Measurements from ENCODE around the gene SPAG5.

SPAG5 gene

GRCh38 chr17:28547623-28548416 is 51.0 kb downstream of the SPAG5 start:
- peak; percentile 16 for FAIRE-seq
- DNase-seq (ENCODE audit: low spot score), result peak; percentile 54

GRCh38 chr17:28547096-28547622 is 51.7 kb downstream of the SPAG5 start:
- DNase-seq (ENCODE audit: low spot score) (no peak), FAIRE-seq (no peak)

GRCh38 chr17:28545787-28546415 is 52.9 kb downstream of the SPAG5 start:
- FAIRE-seq (no peak), DNase-seq (ENCODE audit: low spot score) (no peak)

GRCh38 chr17:28545141-28545503 is 53.7 kb downstream of the SPAG5 start:
- FAIRE-seq, result no peak

GRCh38 chr17:28544402-28545140 is 54.3 kb downstream of the SPAG5 start:
- DNase-seq (ENCODE audit: low spot score), result no peak
- no peak for FAIRE-seq

More at GRCh38 chr17:28545141-28545503, 53.7 kb downstream of the SPAG5 start:
- no peak for DNase-seq (ENCODE audit: low spot score)

- DNase-seq (ENCODE audit: low spot score) (no peak), FAIRE-seq (no peak)
Observed at GRCh38 chr17:28541439-28541838, 57.4 kb downstream of the SPAG5 start.

- DNase-seq (ENCODE audit: low spot score) (no peak), FAIRE-seq (no peak)
Observed at GRCh38 chr17:28540231-28540630, 58.6 kb downstream of the SPAG5 start.

GRCh38 chr17:28538296-28538895 is 60.4 kb downstream of the SPAG5 start:
- FAIRE-seq, result no peak

GRCh38 chr17:28537219-28537610 is 61.6 kb downstream of the SPAG5 start:
- FAIRE-seq (no peak), DNase-seq (ENCODE audit: low spot score) (no peak)

More at GRCh38 chr17:28538296-28538895, 60.4 kb downstream of the SPAG5 start:
- DNase-seq (ENCODE audit: low spot score), result no peak

GRCh38 chr17:28536532-28537218 is 62.1 kb downstream of the SPAG5 start:
- FAIRE-seq (no peak), DNase-seq (ENCODE audit: low spot score) (no peak)

GRCh38 chr17:28534740-28535375 is 64.0 kb downstream of the SPAG5 start:
- no peak for FAIRE-seq
- DNase-seq (ENCODE audit: low spot score), result no peak

GRCh38 chr17:28533091-28533807 is 65.6 kb downstream of the SPAG5 start:
- no peak for DNase-seq (ENCODE audit: low spot score)

GRCh38 chr17:28532050-28532960 is 66.5 kb downstream of the SPAG5 start:
- no peak for FAIRE-seq
- DNase-seq (ENCODE audit: low spot score), result no peak

More at GRCh38 chr17:28533091-28533807, 65.6 kb downstream of the SPAG5 start:
- FAIRE-seq, result no peak

- FAIRE-seq (no peak), DNase-seq (ENCODE audit: low spot score) (no peak)
Observed at GRCh38 chr17:28530926-28531325, 67.9 kb downstream of the SPAG5 start.

- no peak for FAIRE-seq
- DNase-seq (ENCODE audit: low spot score), result no peak
Observed at GRCh38 chr17:28530250-28530649, 68.6 kb downstream of the SPAG5 start.

- FAIRE-seq (no peak), DNase-seq (ENCODE audit: low spot score) (no peak)
Observed at GRCh38 chr17:28529013-28529400, 69.8 kb downstream of the SPAG5 start.

GRCh38 chr17:28528327-28529012 is 70.4 kb downstream of the SPAG5 start:
- DNase-seq (ENCODE audit: low spot score) (no peak), FAIRE-seq (no peak)

GRCh38 chr17:28527859-28528258 is 71.0 kb downstream of the SPAG5 start:
- FAIRE-seq, result no peak

More at GRCh38 chr17:28527859-28528258, 71.0 kb downstream of the SPAG5 start:
- no peak for DNase-seq (ENCODE audit: low spot score)

All from RCC 7860 (cell line).